Cerebellar cortex (tissue), 1 donor: ENCODE data around the gene E2F3.

ENCODE experiments used
- DNase-seq: peaks from one replicate; pipeline ENCODE4 v3.0.0-alpha.2; 2015; ENCODE audit warnings: low spot score

Gene E2F3

GRCh38 chr6:20533746-20534294, 132.1 kb downstream of the E2F3 start:
- DNase-seq, result no peak

GRCh38 chr6:20534295-20535262, 132.9 kb downstream of the E2F3 start, which contains the start of gene CDKAL1:
Gene CDKAL1 (plus strand): TSS chr6:20534457. CDS start chr6:20546351, 11,894 bp downstream.
- peak; percentile 91 for DNase-seq

DNA sequence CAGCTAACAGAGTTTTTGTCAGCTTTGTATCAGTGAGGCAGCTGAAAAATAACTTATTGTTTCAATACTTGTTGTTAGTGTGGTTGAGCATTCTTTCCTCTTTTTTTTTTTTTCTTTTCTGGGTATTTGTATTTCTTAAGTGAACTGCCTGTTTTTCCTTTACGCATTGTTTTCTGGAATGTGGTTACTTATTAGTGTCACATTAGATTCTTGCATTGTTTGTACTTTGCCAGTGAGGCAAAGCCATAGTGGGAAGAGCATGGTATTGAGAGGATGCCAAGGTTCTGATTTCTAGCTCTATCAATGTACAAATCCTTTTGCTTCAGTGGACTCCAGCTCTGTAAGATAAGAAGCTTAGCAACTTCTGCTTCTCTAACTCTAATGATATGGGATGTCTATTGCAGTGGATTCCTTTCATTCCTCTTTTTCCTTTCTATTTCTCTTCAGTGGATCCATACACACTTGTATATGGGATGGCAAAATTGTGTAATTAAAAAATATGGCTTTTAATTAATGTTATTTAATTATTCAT, 136.5 kb downstream of the E2F3 start:
- DNase-seq, result no peak

DNA sequence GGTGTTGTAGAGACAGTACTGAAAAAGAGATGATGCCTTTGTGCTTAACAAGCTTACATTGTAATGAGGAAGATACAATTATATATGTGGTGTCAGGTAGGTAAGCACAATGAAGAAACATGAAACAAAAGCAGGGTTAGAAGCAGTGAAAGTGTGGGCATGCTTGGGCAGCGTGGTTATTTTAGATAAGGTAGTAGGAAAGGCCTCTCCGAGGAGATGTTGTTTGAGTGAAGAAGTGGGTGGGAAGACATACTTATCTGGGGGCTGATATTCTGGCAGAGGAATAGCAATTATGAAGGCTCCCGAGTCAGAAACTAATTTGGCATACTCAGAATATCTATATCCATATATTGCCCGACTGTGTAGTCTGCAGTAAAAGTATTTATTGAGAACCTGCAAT, 137.2 kb downstream of the E2F3 start:
- DNase-seq, result no peak

- DNase-seq, result no peak
These were observed 137.7 kb downstream of the E2F3 start for GRCh38 chr6:20539387-20539786.

DNA sequence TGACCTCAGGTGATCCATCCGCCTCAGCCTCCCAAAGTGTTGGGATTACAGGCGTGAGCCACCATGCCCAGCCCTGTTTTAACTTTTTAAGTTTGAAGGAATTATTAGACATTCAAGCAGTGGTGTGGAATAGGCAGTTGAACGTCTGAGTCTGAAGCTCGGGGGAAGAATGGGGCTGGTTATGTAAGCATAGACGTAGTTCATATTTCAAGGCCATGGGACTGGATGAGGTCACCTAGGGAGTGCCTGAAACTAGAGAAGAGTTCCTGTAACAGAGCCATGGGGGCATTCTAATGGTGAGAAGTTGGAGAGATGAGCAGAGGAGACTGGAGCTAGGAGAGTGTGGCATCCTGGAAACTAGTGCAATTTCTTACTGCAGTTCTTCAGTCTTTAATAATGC, 139.0 kb downstream of the E2F3 start:
- DNase-seq, result no peak

- no peak for DNase-seq
These were observed 139.7 kb downstream of the E2F3 start for GRCh38 chr6:20541382-20541781.

GRCh38 chr6:20542927-20543602, 141.4 kb downstream of the E2F3 start:
- no peak for DNase-seq
